K562 (cell line): ENCODE measurements around the gene PEX5. TPM values are rescaled to one million over a fixed set of nuclear protein-coding genes. Genes with fewer than 3 reads are reported as not detected.
"Not testable (repeated sequence)": the region's sequence is repeated elsewhere in the genome, so short reads cannot be mapped to it uniquely, and the experiment has no call there.

Source experiments
- ATAC-seq: fragments of 200-7000 bp; cut with Tn5 transposase; 3 replicates; pipeline ENCODE4 v1.9.1; 2020; ENCODE audit warnings: moderate library complexity
- BruUV-seq: library from RNA; stranded (reverse); fragments of 400-500 nt; replicated peaks from 2 replicates; lab custom pipeline; 2021; lab: Mats Ljungman, UMichigan
- CTCF ChIA-PET: fragments of 300-600 bp; formaldehyde crosslinking; extraction: SDS; loops from one replicate; lab custom pipeline; 2021; ENCODE audit warnings: low intra/inter-chr PET ratio; lab: Yijun Ruan, JAX
- POLR2A ChIA-PET: fragments of 300-600, 350-650 bp; sonication (Branson Sonifier 250); formaldehyde crosslinking; extraction: SDS; loops from one replicate; lab custom pipeline; 2021; ENCODE audit warnings: antibody characterized with exemption, inconsistent platforms; lab: Yijun Ruan, JAX
- DNase-seq, 4 experiments: peaks; one replicate each; pipeline versions ENCODE4 v3.0.0 to v3.0.0-alpha.2; 2011 to 2018; ENCODE audit warnings: low spot score in 3 of 4, mixed read lengths in 3 of 4; ENCODE audit errors: extremely low read depth in 1 of 4
- FAIRE-seq: peaks from 2 replicates; lab custom pipeline; 2011; peaks lifted over from hg19 to GRCh38; lab: Jason Lieb, UNC
- H2AFZ ChIP-seq: 2 replicates; pipeline ENCODE4 v1.6.0; 2011; ENCODE audit warnings: low read depth, low read length, control low read depth, inconsistent platforms
- H3K27ac ChIP-seq: fragments of 200-600 bp; 3 replicates; pipeline ENCODE4 v1.8.0; 2011; ENCODE audit warnings: low read depth, mild to moderate bottlenecking, control low read depth, inconsistent platforms, low read length, moderate library complexity, mixed read lengths; ENCODE audit errors: extremely low read depth
- H3K27me3 ChIP-seq, 2 experiments: fragments of 300-600 bp in 1 of 2; 2 replicates in 1 of 2; 3 replicates in 1 of 2; pipeline versions ENCODE4 v1.6.0 to v1.8.0; 2011; ENCODE audit warnings: inconsistent platforms in 2 of 2, low read length in 2 of 2, mild to moderate bottlenecking in 1 of 2, mixed read lengths in 1 of 2, moderate library complexity in 1 of 2; ENCODE audit not compliant: control insufficient read depth in 2 of 2, insufficient read depth in 2 of 2
- H3K36me3 ChIP-seq: fragments of 300-600 bp; 3 replicates; pipeline ENCODE4 v1.8.0; 2011; ENCODE audit warnings: mild to moderate bottlenecking, low read length, inconsistent platforms; ENCODE audit not compliant: control insufficient read depth, insufficient read depth
- H3K4me1 ChIP-seq, 2 experiments: fragments of 200-600 bp in 1 of 2; replicated peaks in 1 of 2; 2 replicates in 1 of 2; 3 replicates in 1 of 2; pipeline versions ENCODE4 v1.5.1 to v1.8.0; 2011; ENCODE audit warnings: inconsistent platforms in 2 of 2, low read length in 2 of 2, mild to moderate bottlenecking in 1 of 2, mixed read lengths in 1 of 2, moderate library complexity in 1 of 2; ENCODE audit not compliant: control insufficient read depth in 2 of 2, insufficient read depth in 2 of 2
- H3K4me2 ChIP-seq: 2 replicates; pipeline ENCODE4 v1.6.1; 2011; ENCODE audit warnings: low read length, control low read depth, inconsistent platforms, mixed read lengths; ENCODE audit not compliant: insufficient read depth
- H3K4me3 ChIP-seq: fragments of 200-600 bp; sonication (generic), shearing (Covaris generic); 2 replicates; pipeline ENCODE4 v1.5.1; 2016; ENCODE audit warnings: control low read depth, inconsistent platforms
- H3K79me2 ChIP-seq: fragments of 200-600 bp; 3 replicates; pipeline ENCODE4 v1.8.0; 2011; ENCODE audit warnings: low read length, inconsistent platforms; ENCODE audit not compliant: control insufficient read depth, insufficient read depth
- H3K9ac ChIP-seq, 2 experiments: 2 replicates each; pipeline versions ENCODE4 v1.6.0 to v1.6.1; 2011; ENCODE audit warnings: low read depth in 2 of 2, low read length in 2 of 2, control low read depth in 1 of 2, inconsistent platforms in 1 of 2, mild to moderate bottlenecking in 1 of 2, mixed read lengths in 1 of 2; ENCODE audit not compliant: insufficient read depth in 1 of 2
- H3K9me1 ChIP-seq: one replicate; pipeline ENCODE4 v1.6.0; 2011; ENCODE audit warnings: inconsistent platforms, mild to moderate bottlenecking, low read length, moderate library complexity; ENCODE audit not compliant: control insufficient read depth, insufficient read depth
- H3K9me3 ChIP-seq: replicated peaks from 2 replicates; pipeline ENCODE4 v1.5.1; 2011; ENCODE audit warnings: low read depth, low read length, inconsistent platforms; ENCODE audit not compliant: control insufficient read depth, insufficient read depth
- H4K20me1 ChIP-seq: replicated peaks from 2 replicates; pipeline ENCODE4 v1.6.1; 2011; ENCODE audit warnings: low read length, inconsistent platforms, mixed read lengths; ENCODE audit not compliant: control insufficient read depth, insufficient read depth
- FOXK1 ChIP-seq: sonication (generic); formaldehyde crosslinking; IDR thresholded peaks from 2 replicates; pipeline ENCODE4 v1.8.0; 2022; ENCODE audit warnings: missing genetic modification reagents, mild to moderate bottlenecking, borderline replicate concordance
- HLTF ChIP-seq: fragments of 450-650 bp; IDR thresholded peaks from 2 replicates; pipeline ENCODE4 v1.6.1; 2016
- MAZ ChIP-seq, 2 experiments: fragments of 450-650 bp in 1 of 2; sonication (generic) in 1 of 2; formaldehyde crosslinking; IDR thresholded peaks in 1 of 2; conservative IDR thresholded peaks in 1 of 2; 2 replicates each; pipeline versions ENCODE4 v1.4.0 to v1.5.0; 2020; ENCODE audit warnings: mild to moderate bottlenecking in 1 of 2, missing genetic modification reagents in 1 of 2
- MNT ChIP-seq, 2 experiments: fragments of 450-650 bp; conservative IDR thresholded peaks; 2 replicates each; pipeline ENCODE4 v1.6.1; 2017; ENCODE audit warnings: mild to moderate bottlenecking in 2 of 2, moderate library complexity in 2 of 2
- NFRKB ChIP-seq: fragments of 450-650 bp; IDR thresholded peaks from 2 replicates; pipeline ENCODE4 v1.6.1; 2016; ENCODE audit warnings: low read depth
- SAFB ChIP-seq: fragments of 200-400 bp; formaldehyde crosslinking; IDR thresholded peaks from 2 replicates; pipeline ENCODE4 v1.6.1; 2017; ENCODE audit warnings: low read depth, low read length, borderline replicate concordance
- SP1 ChIP-seq: sonication (generic); formaldehyde crosslinking; IDR thresholded peaks from 2 replicates; pipeline ENCODE4 v1.8.1; 2022; ENCODE audit warnings: mild to moderate bottlenecking, missing genetic modification reagents
- ZC3H8 ChIP-seq: fragments of 450-650 bp; IDR thresholded peaks from 2 replicates; pipeline ENCODE4 v1.6.1; 2017
- ZFX ChIP-seq: sonication (generic); formaldehyde crosslinking; IDR thresholded peaks from 2 replicates; pipeline ENCODE4 v1.8.0; 2022; ENCODE audit warnings: mild to moderate bottlenecking, missing genetic modification reagents, moderate library complexity
- ZNF384 ChIP-seq: IDR thresholded peaks from 2 replicates; pipeline ENCODE4 v1.6.1; 2012; ENCODE audit warnings: low read depth, low read length, improper control_type of control experiment
- WGBS: fragments of 100-300 bp; shearing (Covaris generic); methylation state at CpG from one replicate; pipeline ENCODE4 v1.1.6; 2016; ENCODE audit warnings: low coverage, mixed read lengths; ENCODE audit not compliant: insufficient coverage; ENCODE audit errors: missing lambda C conversion rate; 5-methylcytosine and 5-hydroxymethylcytosine counted together
- in situ Hi-C: fragments of 300-500 bp; cut with MboI; formaldehyde crosslinking; loops from 4 replicates; pipeline ENCODE4 v1.15.0; 2018; ENCODE audit warnings: inconsistent platforms, mixed read lengths
- intact Hi-C: fragments of 100-400 bp; cut with micrococcal nuclease; formaldehyde crosslinking; loops from 2 replicates; pipeline ENCODE4 v1.14.2; 2022
- polyA plus RNA-seq, 8 experiments: library from polyadenylated mRNA; depleted of rRNA in 4 of 8; stranded (reverse) in 5 of 8; unstranded in 3 of 8; fragments of >200 nt; fragmentation: Nextera tagmentation in 2 of 8; fragmentation: Illumina TruSeq in 1 of 8; extraction: Ambion mirVana in 2 of 8; extraction: Trizol in 1 of 8; gene quantifications; 2 replicates each; pipeline versions ENCODE4 v1.2.1 to v1.2.3, GENCODE V29; 2011 to 2014; ENCODE audit warnings: inconsistent platforms in 1 of 8, missing spikeins in 1 of 8
- total RNA-seq, 7 experiments: library from RNA; depleted of rRNA in 6 of 7; stranded (reverse); fragments of >200 nt in 6 of 7; fragmentation: Illumina TruSeq in 2 of 7; extraction: Trizol in 2 of 7; gene quantifications; 2 replicates each; pipeline versions ENCODE4 v1.2.1 to v1.2.3, GENCODE V29; 2011 to 2021; ENCODE audit warnings: low replicate concordance in 1 of 7

Gene PEX5
- total and polyA plus RNA-seq, 9 of the 15 experiments (the other 6 are each of a cell fraction or from before 2014, with no cell fraction given), result 1.4 to 26.1 (median 14.0) TPM

- intact Hi-C loops, result loop anchor here (5.0 to 10.0 kb wide), 2 partner anchors 64 to 221 kb away; no protein-coding TSS in a partner anchor
- POLR2A ChIA-PET, result interaction anchor here (0.6 kb wide), 2 partner anchors 315 to 1448 kb away, joined by 3 to 5 read pairs; no protein-coding TSS in a partner anchor
- CTCF ChIA-PET, result not testable (repeated sequence)
Observed at GRCh38 chr12:7186058-7186457, 3.4 kb upstream of the PEX5 start.

GRCh38 chr12:7188562-7189397 is 706 bp upstream of the PEX5 start:
- H3K9ac ChIP-seq, result peak overlapping the region; percentile 80 to 85
- peak overlapping the region; percentile 93 for H3K4me2 ChIP-seq
- H3K36me3 ChIP-seq, result peaks cover 25% of the 10 kb centered on the region; the same call in 2 of the 3 replicates
- peak overlapping the region; percentile 82 for H3K27ac ChIP-seq
- H3K9me1 ChIP-seq, result no peaks in the 10 kb centered on the region
- BruUV-seq, result no TSS peak
- DNase-seq (peak; percentile 44 to 71 (median 50)), ATAC-seq (peak; percentile 78), FAIRE-seq (peak; percentile 67)
- H3K4me1 ChIP-seq, result peaks cover 8 to 17% of the 10 kb centered on the region in 2 experiments; a peak in 4 of 5 replicates
- POLR2A ChIA-PET, result interaction anchor here (0.7 kb wide), 1 partner anchor 431 kb away, joined by 3 read pairs; no protein-coding TSS in a partner anchor
- no peaks in the 10 kb centered on the region for H3K9me3 ChIP-seq
- 3% methylated on average over 15 of the region's 21 CpGs for WGBS
- peaks cover 8% of the 10 kb centered on the region for H3K79me2 ChIP-seq
- CTCF ChIA-PET, result interaction anchor here (0.6 to 1.4 kb wide), 5 partner anchors 46 to 500 kb away, joined by 3 to 6 read pairs (median 4); no protein-coding TSS in a partner anchor
- H3K4me3 ChIP-seq, result peak overlapping the region; percentile 69
- H3K27me3 ChIP-seq, result no peaks in the 10 kb centered on the region
- in situ Hi-C loops, result no loop called here
- H2AFZ ChIP-seq, result peak overlapping the region; percentile 96
- no peaks in the 10 kb centered on the region for H4K20me1 ChIP-seq
- intact Hi-C loops, result loop anchor here (1.0 to 10.0 kb wide), 4 partner anchors 46 to 224 kb away; partner anchors contain the start of gene C1S
- TF ChIP-seq SAFB (no peak), HLTF (no peak), MNT (conservative IDR thresholded peaks at IDR 0.05) (peak in 1 of 2 experiments; percentile 37; a peak in 1 of 4 replicates), ZFX (CRISPR knock-in tag) (peak; percentile 61), NFRKB (no peak), ZC3H8 (no peak), FOXK1 (CRISPR knock-in tag) (no peak), MAZ (CRISPR knock-in tag; conservative IDR thresholded peaks at IDR 0.05 in 1 of 2, IDR thresholded peaks at IDR 0.05 in 1 of 2) (0 out of 4 replicates have a peak, but pooled peaks of 1 of the 2 experiments have one; percentile 14), ZNF384 (no peak), SP1 (CRISPR knock-in tag) (peak; percentile 28; the same call in 1 of the 2 replicates)

More at GRCh38 chr12:7186058-7186457, 3.4 kb upstream of the PEX5 start:
- H3K4me2 ChIP-seq, H3K9ac ChIP-seq, H3K36me3 ChIP-seq, H4K20me1 ChIP-seq, H2AFZ ChIP-seq, FAIRE-seq, H3K27me3 ChIP-seq, ATAC-seq, DNase-seq, in situ Hi-C loops, H3K79me2 ChIP-seq, H3K9me3 ChIP-seq, BruUV-seq, H3K4me3 ChIP-seq, H3K9me1 ChIP-seq, H3K27ac ChIP-seq: not testable (repeated sequence)
- peaks cover 8 to 17% of the 10 kb centered on the region in 2 experiments; a peak in 4 of 5 replicates for H3K4me1 ChIP-seq
- WGBS, result 39% methylated on average over 2 of the region's 2 CpGs
